ENCODE results near the gene GAB2.

The GAB2 gene

DNA sequence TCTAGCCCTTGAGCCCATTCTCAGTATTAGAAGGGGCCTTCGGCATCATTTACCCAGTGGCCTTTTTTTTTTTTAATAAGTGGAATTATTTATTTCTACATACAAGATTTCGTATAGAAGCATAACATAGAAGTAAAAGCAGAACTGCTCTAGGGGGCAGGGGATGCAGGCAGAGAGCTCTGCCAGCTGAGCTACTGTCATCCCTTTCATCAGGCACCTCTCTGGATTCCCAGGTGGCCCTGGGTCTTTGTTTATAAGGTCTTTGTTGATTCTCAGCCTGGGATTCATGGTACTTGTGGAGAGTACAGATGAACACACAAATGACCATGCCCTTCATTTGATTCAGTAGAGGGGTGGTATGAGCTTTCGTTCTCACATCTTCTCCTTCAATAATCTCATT, 66.4 kb downstream of the GAB2 start:
- peak overlapping the region in 1 of 2 donors; percentile 21 for H3K4me3 ChIP-seq (replicated peaks in 1 of 2; ENCODE audit: low read depth in 2 of 2, low read length in 2 of 2)
- TF ChIP-seq, protein P1, sequence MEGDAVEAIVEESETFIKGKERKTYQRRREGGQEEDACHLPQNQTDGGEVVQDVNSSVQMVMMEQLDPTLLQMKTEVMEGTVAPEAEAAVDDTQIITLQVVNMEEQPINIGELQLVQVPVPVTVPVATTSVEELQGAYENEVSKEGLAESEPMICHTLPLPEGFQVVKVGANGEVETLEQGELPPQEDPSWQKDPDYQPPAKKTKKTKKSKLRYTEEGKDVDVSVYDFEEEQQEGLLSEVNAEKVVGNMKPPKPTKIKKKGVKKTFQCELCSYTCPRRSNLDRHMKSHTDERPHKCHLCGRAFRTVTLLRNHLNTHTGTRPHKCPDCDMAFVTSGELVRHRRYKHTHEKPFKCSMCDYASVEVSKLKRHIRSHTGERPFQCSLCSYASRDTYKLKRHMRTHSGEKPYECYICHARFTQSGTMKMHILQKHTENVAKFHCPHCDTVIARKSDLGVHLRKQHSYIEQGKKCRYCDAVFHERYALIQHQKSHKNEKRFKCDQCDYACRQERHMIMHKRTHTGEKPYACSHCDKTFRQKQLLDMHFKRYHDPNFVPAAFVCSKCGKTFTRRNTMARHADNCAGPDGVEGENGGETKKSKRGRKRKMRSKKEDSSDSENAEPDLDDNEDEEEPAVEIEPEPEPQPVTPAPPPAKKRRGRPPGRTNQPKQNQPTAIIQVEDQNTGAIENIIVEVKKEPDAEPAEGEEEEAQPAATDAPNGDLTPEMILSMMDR (IDR thresholded peaks at IDR 0.05; ENCODE audit: low read depth, low read length), result no peak
- DNase-seq (ENCODE audit: low read depth in 2 of 2), result no peak

DNA sequence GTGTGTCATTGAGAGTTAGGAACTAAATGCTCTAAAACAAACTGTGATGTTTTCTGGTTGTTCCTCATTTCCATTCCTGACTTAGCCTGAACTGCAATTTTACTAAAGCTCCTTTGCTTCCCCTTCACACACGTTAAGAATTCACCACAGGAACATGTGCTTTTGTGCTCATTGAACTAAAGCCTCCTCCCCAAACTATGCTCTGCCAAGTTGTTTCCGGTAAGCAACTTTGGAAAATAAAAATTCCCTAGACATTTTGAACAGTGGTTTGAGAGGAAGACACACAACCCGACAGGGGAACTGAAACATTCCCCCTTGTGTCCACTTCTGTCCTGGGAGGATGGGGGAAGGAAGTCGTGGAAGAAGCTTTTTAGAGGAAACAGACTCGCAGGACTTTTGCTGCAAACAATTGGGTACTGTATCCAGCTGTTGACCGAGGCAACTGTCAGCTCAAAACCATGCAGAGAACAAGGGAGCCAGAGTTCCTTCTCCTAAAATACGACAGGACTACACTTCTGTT, 66.9 kb downstream of the GAB2 start:
- peak; percentile 68 to 80 for DNase-seq (ENCODE audit: low read depth in 2 of 2)
- peak overlapping the region in 1 of 2 donors; percentile 21 for H3K4me3 ChIP-seq (replicated peaks in 1 of 2; ENCODE audit: low read depth in 2 of 2, low read length in 2 of 2)
- TF ChIP-seq, protein P1 (IDR thresholded peaks at IDR 0.05; ENCODE audit: low read depth, low read length), result no peak

DNA sequence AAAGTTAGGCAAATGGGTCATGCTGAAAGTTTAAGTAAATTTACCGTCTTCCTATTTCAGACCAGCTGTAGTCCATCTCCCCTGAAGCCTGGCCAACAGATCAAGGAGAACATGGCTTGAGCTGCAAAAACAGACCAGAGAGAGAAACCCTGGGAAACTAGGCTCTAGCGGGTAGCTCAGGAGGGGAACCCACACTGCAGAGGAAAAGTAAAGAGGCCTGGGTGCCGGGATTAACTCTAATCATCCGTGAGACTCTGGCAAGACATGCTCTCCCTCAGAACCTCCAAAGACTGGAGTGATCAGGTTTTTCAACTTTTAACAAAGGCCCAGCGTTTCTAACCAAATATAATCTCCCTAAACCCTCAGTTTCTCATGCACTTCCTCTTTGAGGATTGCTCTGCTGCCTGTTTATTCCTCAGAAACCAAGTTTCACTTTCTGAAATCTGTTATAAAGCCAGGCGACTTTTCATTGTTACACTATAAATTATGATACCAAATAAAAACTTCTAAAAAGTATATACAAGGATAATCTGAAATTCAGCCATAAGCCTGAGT, 67.5 kb downstream of the GAB2 start:
- peak overlapping the region in 1 of 2 donors; percentile 8 for H3K4me3 ChIP-seq (replicated peaks in 1 of 2; ENCODE audit: low read depth in 2 of 2, low read length in 2 of 2)
- peak; percentile 44 to 76 for DNase-seq (ENCODE audit: low read depth in 2 of 2)
- TF ChIP-seq, protein P1 (IDR thresholded peaks at IDR 0.05; ENCODE audit: low read depth, low read length), result no peak

DNA sequence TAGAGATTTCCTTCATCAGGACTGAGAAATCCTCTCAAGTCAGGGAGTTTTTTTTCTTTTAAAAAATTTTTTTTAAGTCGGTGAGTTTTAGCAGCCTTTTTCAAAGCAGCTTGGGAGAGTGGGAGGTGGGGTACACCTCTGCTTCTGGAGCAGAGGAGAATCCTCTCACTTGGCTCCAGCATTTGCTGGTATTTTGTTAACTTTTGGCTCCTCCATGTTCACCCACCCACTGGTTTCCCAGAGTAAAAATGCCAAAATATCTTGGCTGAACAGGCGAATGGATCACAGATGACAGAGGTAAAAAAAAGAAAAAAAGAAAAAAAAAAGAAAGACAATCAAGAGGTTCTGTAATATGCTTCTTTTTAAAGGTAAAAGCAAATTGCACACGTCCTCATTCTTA, 68.0 kb downstream of the GAB2 start:
- TF ChIP-seq, protein P1 (IDR thresholded peaks at IDR 0.05; ENCODE audit: low read depth, low read length), result no peak
- DNase-seq (ENCODE audit: low read depth in 2 of 2), result peak in 1 of 2 donors; percentile 66
- no peak overlapping the region for H3K4me3 ChIP-seq (replicated peaks in 1 of 2; ENCODE audit: low read depth in 2 of 2, low read length in 2 of 2)

DNA sequence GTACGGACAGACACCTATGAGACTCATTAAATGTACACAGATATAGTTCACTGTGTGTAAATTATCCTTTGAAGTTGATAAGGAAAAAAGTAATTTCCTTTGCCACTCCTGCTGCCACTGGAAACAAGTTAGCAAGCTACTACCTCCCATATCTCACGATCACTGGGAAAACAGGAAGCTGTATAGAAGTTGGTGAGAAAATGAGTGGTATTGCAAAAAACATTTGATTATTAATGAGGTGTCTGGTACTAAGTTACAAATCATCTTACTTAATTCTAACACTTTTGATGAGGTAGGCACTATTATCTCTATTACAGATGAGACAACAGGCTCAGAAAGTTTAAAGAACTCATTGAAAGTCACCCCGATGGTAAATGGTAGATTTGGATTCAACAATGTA, 68.5 kb downstream of the GAB2 start:
- TF ChIP-seq, protein P1 (IDR thresholded peaks at IDR 0.05; ENCODE audit: low read depth, low read length), result no peak
- DNase-seq (ENCODE audit: low read depth in 2 of 2), result no peak
- no peak overlapping the region for H3K4me3 ChIP-seq (replicated peaks in 1 of 2; ENCODE audit: low read depth in 2 of 2, low read length in 2 of 2)

DNA sequence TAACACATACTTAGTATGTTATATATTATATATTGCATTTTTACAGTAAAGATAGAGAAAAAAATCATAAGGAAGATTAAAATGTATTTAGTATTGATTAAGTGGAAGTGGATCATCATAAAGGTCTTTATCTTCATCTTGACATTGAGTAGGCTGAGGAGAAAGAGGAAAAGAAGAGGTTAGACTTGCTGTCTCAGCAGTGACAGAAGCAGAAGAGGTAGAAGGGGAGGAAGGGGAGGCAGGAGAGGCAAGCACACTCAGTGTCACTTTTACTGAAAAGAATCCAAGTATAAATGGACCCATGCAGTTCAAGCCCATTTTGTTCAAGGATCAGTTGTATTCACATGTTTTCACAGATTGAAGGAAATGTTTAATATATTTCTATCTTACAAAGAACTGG, 69.7 kb downstream of the GAB2 start:
- TF ChIP-seq, protein P1 (IDR thresholded peaks at IDR 0.05; ENCODE audit: low read depth, low read length), result no peak

DNA sequence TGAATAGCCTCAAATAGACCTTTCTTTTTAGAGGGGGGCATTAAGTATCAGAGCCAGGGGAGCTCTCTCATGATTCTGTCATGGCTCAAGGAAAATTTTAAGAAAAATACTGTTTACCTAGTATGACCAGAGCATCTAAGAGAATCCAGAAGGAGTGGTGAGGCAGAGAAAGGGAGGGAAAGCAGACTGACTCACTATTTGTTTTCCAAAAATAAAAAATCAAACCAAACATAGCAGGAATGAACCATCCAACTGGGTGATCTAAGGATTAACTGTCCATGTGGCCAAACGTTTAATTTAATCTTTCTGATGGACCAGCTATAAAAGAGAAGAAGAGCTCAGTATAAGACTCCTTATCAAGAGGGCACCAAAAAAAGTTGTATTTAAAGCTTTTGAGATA, 70.8 kb downstream of the GAB2 start:
- no peak overlapping the region for H3K4me3 ChIP-seq (replicated peaks in 1 of 2; ENCODE audit: low read depth in 2 of 2, low read length in 2 of 2)
- TF ChIP-seq, protein P1 (IDR thresholded peaks at IDR 0.05; ENCODE audit: low read depth, low read length), result no peak
- DNase-seq (ENCODE audit: low read depth in 2 of 2), result peak in 1 of 2 donors; percentile 32

More for the DNA sequence above, 69.7 kb downstream of the GAB2 start:
- H3K4me3 ChIP-seq (replicated peaks in 1 of 2; ENCODE audit: low read depth in 2 of 2, low read length in 2 of 2), result no peak overlapping the region
- no peak for DNase-seq (ENCODE audit: low read depth in 2 of 2)

Data from cardiac fibroblast (primary cell).